ENCODE results near the gene KMT2B.

The KMT2B gene

DNA sequence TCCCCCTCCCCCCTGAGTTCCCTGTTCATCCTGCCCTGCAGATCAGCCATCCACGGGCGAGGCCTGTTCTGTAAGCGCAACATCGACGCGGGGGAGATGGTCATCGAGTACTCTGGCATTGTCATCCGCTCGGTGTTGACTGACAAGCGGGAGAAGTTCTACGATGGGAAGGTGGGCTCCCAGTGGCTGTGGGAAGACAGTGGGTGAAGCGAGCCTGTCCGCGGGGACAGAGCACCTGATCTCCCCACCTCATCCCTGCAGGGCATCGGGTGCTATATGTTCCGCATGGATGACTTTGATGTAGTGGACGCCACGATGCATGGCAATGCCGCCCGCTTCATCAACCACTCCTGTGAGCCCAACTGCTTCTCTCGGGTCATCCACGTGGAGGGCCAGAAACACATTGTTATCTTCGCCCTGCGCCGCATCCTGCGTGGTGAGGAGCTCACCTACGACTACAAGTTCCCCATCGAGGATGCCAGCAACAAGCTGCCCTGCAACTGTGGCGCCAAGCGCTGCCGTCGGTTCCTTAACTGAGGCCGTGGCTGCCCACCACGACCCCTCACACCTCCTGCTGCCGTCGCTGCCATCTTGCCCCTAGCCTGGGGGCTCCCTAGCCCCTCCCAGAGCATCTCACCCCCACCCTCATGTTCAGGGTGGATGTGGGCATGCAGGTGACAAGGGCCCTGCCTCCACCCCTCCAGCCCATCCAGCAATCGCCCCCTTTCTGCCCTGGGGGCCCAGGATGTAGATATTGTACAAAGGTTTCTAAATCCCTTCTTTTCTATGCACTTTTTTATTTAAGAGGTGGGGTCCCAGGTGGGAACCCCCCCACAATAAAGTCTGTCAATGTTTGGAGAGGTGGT, 20.5 kb downstream of the KMT2B start:
- peak; percentile 9 for DNase-seq (ENCODE audit: low spot score)
- TF ChIP-seq, protein P1, sequence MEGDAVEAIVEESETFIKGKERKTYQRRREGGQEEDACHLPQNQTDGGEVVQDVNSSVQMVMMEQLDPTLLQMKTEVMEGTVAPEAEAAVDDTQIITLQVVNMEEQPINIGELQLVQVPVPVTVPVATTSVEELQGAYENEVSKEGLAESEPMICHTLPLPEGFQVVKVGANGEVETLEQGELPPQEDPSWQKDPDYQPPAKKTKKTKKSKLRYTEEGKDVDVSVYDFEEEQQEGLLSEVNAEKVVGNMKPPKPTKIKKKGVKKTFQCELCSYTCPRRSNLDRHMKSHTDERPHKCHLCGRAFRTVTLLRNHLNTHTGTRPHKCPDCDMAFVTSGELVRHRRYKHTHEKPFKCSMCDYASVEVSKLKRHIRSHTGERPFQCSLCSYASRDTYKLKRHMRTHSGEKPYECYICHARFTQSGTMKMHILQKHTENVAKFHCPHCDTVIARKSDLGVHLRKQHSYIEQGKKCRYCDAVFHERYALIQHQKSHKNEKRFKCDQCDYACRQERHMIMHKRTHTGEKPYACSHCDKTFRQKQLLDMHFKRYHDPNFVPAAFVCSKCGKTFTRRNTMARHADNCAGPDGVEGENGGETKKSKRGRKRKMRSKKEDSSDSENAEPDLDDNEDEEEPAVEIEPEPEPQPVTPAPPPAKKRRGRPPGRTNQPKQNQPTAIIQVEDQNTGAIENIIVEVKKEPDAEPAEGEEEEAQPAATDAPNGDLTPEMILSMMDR (IDR thresholded peaks at IDR 0.05; ENCODE audit: extremely low read depth, insufficient read depth, missing control alignments), result no peak
- in situ Hi-C loops (cut with MboI; ENCODE audit: low pct_unique_long_range_greater_than_20kb, low sequenced_read_pairs, unreplicated experiment), result no loop called here

DNA sequence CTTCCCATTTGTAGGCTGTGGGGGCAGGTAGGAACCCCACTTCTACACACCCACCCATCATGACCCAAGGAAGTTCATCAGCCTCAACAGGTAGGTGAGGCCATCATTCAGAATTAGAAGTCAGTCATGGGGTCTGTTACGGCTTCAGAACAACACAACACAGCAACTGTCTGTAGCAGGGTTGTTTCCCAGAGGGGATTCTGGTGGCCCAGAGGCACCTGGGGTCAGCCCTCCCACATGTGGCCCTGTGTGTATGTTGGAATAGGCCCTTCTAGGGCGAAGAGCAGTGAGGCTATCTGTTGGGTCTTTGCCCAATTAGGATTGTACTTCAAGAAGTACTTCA, 21.1 kb downstream of the KMT2B start:
- peak; percentile 28 for DNase-seq (ENCODE audit: low spot score)
- in situ Hi-C loops (cut with MboI; ENCODE audit: low pct_unique_long_range_greater_than_20kb, low sequenced_read_pairs, unreplicated experiment), result no loop called here
- TF ChIP-seq, protein P1 (IDR thresholded peaks at IDR 0.05; ENCODE audit: extremely low read depth, insufficient read depth, missing control alignments), result no peak

DNA sequence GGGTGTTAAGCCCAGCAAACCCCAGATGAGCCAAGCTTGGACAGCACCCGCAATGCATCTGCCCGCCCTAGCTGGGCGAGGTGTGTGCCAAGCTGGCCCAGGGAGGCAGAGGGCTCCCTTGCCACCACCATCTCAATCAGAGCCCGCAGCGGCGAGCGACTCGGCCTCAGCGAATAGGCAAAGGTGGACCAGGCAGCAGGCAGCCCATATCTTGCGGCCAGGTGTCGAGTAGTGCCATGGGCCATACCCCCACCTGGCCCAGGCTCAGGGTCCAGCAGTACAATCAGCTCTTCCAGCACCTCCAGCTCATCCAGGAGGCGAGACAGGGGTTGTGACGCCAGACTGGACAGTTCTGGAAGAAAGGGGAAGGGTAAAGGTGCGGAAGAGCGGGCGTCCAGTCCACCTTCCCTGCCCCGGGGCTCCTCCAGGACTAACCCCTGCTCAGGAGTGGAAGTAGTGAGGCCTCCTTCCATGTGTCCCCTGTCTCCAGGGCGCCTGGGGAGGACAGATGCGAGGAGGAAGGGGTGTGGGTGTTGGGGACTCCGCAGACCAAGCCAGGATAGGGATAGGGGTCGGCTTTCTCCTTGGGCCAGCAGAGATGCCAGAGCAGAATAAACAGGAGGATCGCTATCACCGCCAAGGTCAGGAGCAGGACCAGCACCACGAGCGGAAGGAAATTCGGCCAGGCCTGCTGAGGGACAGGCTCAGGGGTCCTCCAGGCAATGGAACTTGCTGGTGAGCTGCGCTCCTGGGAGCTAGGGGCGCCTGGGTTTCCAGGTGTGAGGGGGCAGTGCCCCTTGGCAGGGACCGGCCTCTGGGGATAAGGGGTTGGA, 21.7 kb downstream of the KMT2B start:
- peak; percentile 14 for DNase-seq (ENCODE audit: low spot score)
- TF ChIP-seq, protein P1 (IDR thresholded peaks at IDR 0.05; ENCODE audit: extremely low read depth, insufficient read depth, missing control alignments), result no peak
- in situ Hi-C loops (cut with MboI; ENCODE audit: low pct_unique_long_range_greater_than_20kb, low sequenced_read_pairs, unreplicated experiment), result no loop called here

DNA sequence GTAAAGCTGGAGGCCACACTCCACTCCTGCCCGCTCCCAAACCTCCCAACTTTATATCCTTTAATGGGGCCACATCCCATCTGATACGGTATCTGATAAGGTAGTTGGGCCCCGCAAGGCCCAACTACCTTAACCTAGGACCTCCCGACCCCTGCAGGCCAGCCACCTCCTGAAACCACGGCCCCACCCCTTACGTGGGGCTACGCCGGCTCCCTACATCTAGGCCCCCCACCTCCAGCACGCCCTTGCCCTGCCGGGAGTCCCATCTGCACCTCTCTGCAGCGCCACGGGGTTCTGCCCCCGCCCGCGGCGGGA, 22.3 kb downstream of the KMT2B start:
- TF ChIP-seq, protein P1 (IDR thresholded peaks at IDR 0.05; ENCODE audit: extremely low read depth, insufficient read depth, missing control alignments), result no peak
- in situ Hi-C loops (cut with MboI; ENCODE audit: low pct_unique_long_range_greater_than_20kb, low sequenced_read_pairs, unreplicated experiment), result no loop called here
- DNase-seq (ENCODE audit: low spot score), result no peak

DNA sequence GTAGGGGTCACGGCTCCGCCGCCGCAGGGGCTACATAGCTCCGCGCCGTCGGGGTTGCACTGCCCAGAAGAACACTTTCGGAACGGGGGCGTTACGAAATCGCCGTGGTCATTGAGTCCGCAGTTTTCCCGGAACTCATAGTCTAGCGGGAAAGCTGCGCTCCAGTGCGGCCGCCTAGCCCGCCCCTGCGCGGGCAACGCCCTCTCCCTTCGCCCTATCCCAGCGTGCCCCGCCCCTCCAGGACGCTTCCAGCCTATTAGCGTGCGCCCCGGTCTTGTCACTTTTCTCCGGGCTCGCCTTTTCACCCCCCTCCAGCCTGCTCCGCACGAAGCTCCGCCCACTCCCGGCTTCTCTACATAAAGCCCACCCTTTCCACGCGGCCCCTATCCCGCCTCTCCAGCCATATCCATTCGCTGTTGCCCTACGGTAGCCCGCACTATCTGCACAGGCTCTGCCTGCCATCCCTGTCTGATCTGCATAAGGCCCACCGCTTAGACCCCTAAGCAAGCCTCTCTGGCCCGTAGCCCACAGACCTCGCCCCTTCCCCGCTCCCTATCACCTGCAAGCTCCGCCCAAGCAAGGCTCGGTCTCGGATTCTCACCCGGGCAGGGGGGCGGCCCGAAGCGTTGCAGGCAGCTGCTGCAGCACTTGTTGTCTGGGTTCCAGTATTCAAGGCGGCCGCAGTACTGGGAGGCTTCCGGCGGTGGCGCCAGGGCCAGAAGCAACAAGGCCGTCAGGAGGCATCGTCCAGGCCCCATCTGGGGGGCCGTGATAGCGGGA, 22.8 kb downstream of the KMT2B start:
- TF ChIP-seq, protein P1 (IDR thresholded peaks at IDR 0.05; ENCODE audit: extremely low read depth, insufficient read depth, missing control alignments), result peak; percentile 35
- in situ Hi-C loops (cut with MboI; ENCODE audit: low pct_unique_long_range_greater_than_20kb, low sequenced_read_pairs, unreplicated experiment), result no loop called here
- peak; percentile 99 for DNase-seq (ENCODE audit: low spot score)

DNA sequence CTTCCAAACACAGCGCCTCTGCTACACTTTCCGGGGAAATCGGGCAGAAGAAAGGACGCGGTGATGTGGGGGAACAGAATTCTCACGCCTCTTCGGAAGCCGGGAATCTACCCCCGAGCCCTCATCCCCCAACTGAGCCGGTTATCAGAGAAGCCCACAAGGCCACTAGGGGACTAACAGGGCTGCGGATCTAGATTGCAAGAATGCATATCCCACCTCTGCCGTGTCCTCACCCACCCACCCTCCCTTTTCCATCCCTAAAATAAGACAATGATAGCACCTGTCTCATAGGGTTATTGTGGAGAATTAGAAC, 23.4 kb downstream of the KMT2B start:
- DNase-seq (ENCODE audit: low spot score), result no peak
- TF ChIP-seq, protein P1 (IDR thresholded peaks at IDR 0.05; ENCODE audit: extremely low read depth, insufficient read depth, missing control alignments), result no peak
- in situ Hi-C loops (cut with MboI; ENCODE audit: low pct_unique_long_range_greater_than_20kb, low sequenced_read_pairs, unreplicated experiment), result no loop called here
